B cell (primary cell): Measurements from ENCODE around the gene CPNE2. TPM values are rescaled to one million over a fixed set of nuclear protein-coding genes. Genes with fewer than 3 reads are reported as not detected.

ENCODE experiments used
- ATAC-seq: fragments of 200-7000 bp; cut with Tn5 transposase; one replicate; pipeline ENCODE4 v1.10.0; 2021; ENCODE audit warnings: low read depth, mild to moderate bottlenecking, moderate number of reproducible peaks, moderate library complexity
- CTCF ChIA-PET: fragments of 350-600 bp; sonication (Branson Sonifier 250); formaldehyde crosslinking; loops from one replicate; lab custom pipeline; 2021; ENCODE audit warnings: antibody characterized with exemption, inconsistent platforms; lab: Charles Lee
- POLR2A ChIA-PET: fragments of 350-600 bp; sonication (Branson Sonifier 250); formaldehyde crosslinking; loops from one replicate; lab custom pipeline; 2021; ENCODE audit warnings: antibody characterized with exemption; lab: Charles Lee
- DNase-seq: peaks from one replicate; pipeline ENCODE4 v3.0.0; 2013
- H2AFZ ChIP-seq: 2 replicates; pipeline ENCODE4 v1.6.1; 2012; ENCODE audit warnings: mild to moderate bottlenecking, low read depth, low read length; ENCODE audit not compliant: insufficient read depth, poor library complexity, severe bottlenecking
- H3K27ac ChIP-seq, 2 donors: 1 replicate in 1 of 2; 2 replicates in 1 of 2; pipeline ENCODE4 v1.5.1; 2012 to 2013; ENCODE audit warnings: low read length in 2 of 2, mild to moderate bottlenecking in 2 of 2, moderate library complexity in 1 of 2
- H3K27me3 ChIP-seq, 4 experiments: fragments of 200-600 bp in 1 of 4; sonication (generic) in 1 of 4; replicated peaks in 1 of 4; 1 replicate in 2 of 4; 2 replicates in 2 of 4; pipeline versions ENCODE4 v1.6.1 to v1.7.0; 2013 to 2016; ENCODE audit warnings: low read length in 3 of 4, mild to moderate bottlenecking in 2 of 4, mixed read lengths in 1 of 4, moderate library complexity in 1 of 4; ENCODE audit not compliant: insufficient read depth in 4 of 4, control insufficient read depth in 3 of 4; ENCODE audit errors: control extremely low read depth in 1 of 4
- H3K36me3 ChIP-seq, 2 experiments: replicated peaks in 1 of 2; 1 replicate in 1 of 2; 2 replicates in 1 of 2; pipeline versions ENCODE4 v1.6.1 to v1.7.1; 2013; ENCODE audit warnings: low read length in 1 of 2; ENCODE audit not compliant: insufficient read depth in 2 of 2, control insufficient read depth in 1 of 2; ENCODE audit errors: control extremely low read depth in 1 of 2, extremely low read depth in 1 of 2
- H3K4me1 ChIP-seq, 2 donors: fragments of 200-600 bp in 1 of 2; sonication (generic) in 1 of 2; 1 replicate in 1 of 2; 2 replicates in 1 of 2; pipeline versions ENCODE4 v1.5.1 to v1.6.1; 2013 to 2017; ENCODE audit warnings: low read length in 2 of 2; ENCODE audit not compliant: control insufficient read depth in 2 of 2, insufficient read depth in 2 of 2
- H3K4me2 ChIP-seq: replicated peaks from 2 replicates; pipeline ENCODE3; 2012; ENCODE audit warnings: mild to moderate bottlenecking, low read depth, low read length; ENCODE audit not compliant: poor library complexity, severe bottlenecking
- H3K4me3 ChIP-seq, 5 experiments: fragments of 200-600 bp in 1 of 5; sonication (generic) in 1 of 5; 1 replicate in 3 of 5; 2 replicates in 2 of 5; pipeline versions ENCODE4 v1.5.1 to v1.7.0; 2011 to 2016; ENCODE audit warnings: low read length in 4 of 5, mild to moderate bottlenecking in 4 of 5, low read depth in 2 of 5, control low read depth in 1 of 5, moderate library complexity in 1 of 5; ENCODE audit not compliant: insufficient read depth in 1 of 5; ENCODE audit errors: control extremely low read depth in 1 of 5, extremely low read depth in 1 of 5
- H3K79me2 ChIP-seq: fragments of 200-600 bp; sonication (generic); one replicate; pipeline ENCODE4 v1.6.0; 2016; ENCODE audit warnings: low read length; ENCODE audit not compliant: control insufficient read depth, insufficient read depth
- H3K9ac ChIP-seq: fragments of 200-600 bp; sonication (generic); 2 replicates; pipeline ENCODE4 v1.6.1; 2017; ENCODE audit warnings: mild to moderate bottlenecking, low read length, moderate library complexity
- H3K9me3 ChIP-seq, 3 donors: one replicate each; pipeline versions ENCODE4 v1.6.1 to v1.7.1; 2013; ENCODE audit warnings: low read length in 2 of 3; ENCODE audit not compliant: control insufficient read depth in 2 of 3, insufficient read depth in 1 of 3; ENCODE audit errors: control extremely low read depth in 1 of 3
- H4K20me1 ChIP-seq: 2 replicates; pipeline ENCODE4 v1.6.0; 2012; ENCODE audit warnings: mild to moderate bottlenecking, low read length; ENCODE audit not compliant: insufficient read depth, control insufficient read depth, poor library complexity, severe bottlenecking
- H3K27ac Mint-ChIP-seq: one replicate; pipeline ENCODE4 v1.8.0; 2021; ENCODE audit warnings: mixed read lengths
- H3K27me3 Mint-ChIP-seq: one replicate; pipeline ENCODE4 v1.8.0; 2021; ENCODE audit warnings: mixed read lengths
- H3K4me1 Mint-ChIP-seq: one replicate; pipeline ENCODE4 v1.8.0; 2021; ENCODE audit warnings: mixed read lengths
- H3K4me3 Mint-ChIP-seq: one replicate; pipeline ENCODE4 v1.8.0; 2021; ENCODE audit warnings: mixed read lengths
- H3K9me3 Mint-ChIP-seq: one replicate; pipeline ENCODE4 v1.8.0; 2022; ENCODE audit warnings: mixed read lengths; ENCODE audit not compliant: insufficient read depth
- EZH2 ChIP-seq: IDR thresholded peaks from 2 replicates; pipeline ENCODE4 v1.6.1; 2012; ENCODE audit warnings: borderline replicate concordance, low read depth, mild to moderate bottlenecking, moderate library complexity, low read length; ENCODE audit not compliant: insufficient read depth, poor library complexity, severe bottlenecking
- WGBS: methylation state at CpG from one replicate; pipeline ENCODE4 v1.1.5; 2013; ENCODE audit warnings: missing lambda C conversion rate; ENCODE audit not compliant: insufficient coverage; 5-methylcytosine and 5-hydroxymethylcytosine counted together
- intact Hi-C: fragments of 100-400 bp; cut with micrococcal nuclease; formaldehyde crosslinking; loops from one replicate; pipeline ENCODE4 v1.10.0; 2022
- polyA plus RNA-seq: library from polyadenylated mRNA; depleted of rRNA; stranded (reverse); fragments of >200 nt; gene quantifications from 2 replicates; pipeline ENCODE4 v1.2.3, GENCODE V29; 2012
- total RNA-seq, 2 donors: library from RNA; stranded (reverse); fragments of 120-200 nt in 1 of 2; gene quantifications; 1 replicate in 1 of 2; 2 replicates in 1 of 2; pipeline versions ENCODE4 v1.2.3 to v1.2.4, GENCODE V29; 2013 to 2022
- TF ChIP-seq, protein P1 (sequence below): fragments of 200-600 bp; IDR thresholded peaks from one replicate; pipeline ENCODE4 v1.8.0; 2022; ENCODE audit warnings: antibody characterized with exemption, mild to moderate bottlenecking

CPNE2 gene
- total and polyA plus RNA-seq, 2 donors (not counting 1 experiment from before 2014, with no cell fraction given): 1.5 to 2.9 TPM

DNA sequence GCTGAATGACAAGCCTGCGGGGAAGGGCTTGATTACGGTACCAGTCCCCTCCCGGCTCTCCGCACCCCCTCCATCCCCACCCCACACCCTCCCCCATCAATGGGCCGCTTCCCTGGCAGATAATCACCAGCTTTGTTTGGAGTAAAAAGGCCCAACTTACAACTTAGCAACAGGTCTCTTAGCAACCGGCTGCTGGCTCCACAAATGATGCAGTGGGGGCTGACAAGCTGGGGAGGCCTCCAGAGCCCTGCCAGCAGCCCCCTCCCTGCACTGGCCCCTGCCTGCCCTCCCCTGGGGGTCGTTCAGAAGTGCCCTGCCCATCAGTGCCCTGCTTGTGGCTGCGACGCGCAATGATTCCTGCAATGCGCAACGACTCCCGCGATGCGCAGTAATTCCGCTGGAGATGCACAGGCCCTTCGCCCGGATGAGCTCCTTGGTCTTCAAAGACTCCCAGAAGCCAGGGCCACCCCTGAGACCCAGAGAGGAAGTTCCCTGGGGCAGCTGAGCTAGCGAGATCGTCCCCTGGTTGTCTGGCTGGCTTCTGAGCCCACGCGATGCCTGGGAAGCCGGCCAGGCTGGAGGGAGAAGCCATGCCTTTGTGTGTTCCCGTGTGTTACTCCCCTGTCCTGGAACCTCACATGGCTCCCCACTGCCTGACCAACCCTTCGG, 23.3 kb downstream of the CPNE2 start:
- Histone ChIP-seq H3K4me2 (no peak overlapping the region), H3K4me1 (peaks cover 0 to 8% of the 10 kb centered on the region in 2 donors), H4K20me1 (no peaks in the 10 kb centered on the region), H3K9ac (no peak overlapping the region), H3K27ac (no peak overlapping the region), H3K4me3 (no peak overlapping the region), H3K9me3 (no peaks in the 10 kb centered on the region), H3K36me3 (no peaks in the 10 kb centered on the region), H2AFZ (no peak overlapping the region), H3K79me2 (no peaks in the 10 kb centered on the region), H3K27me3 (no peaks in the 10 kb centered on the region)
- ATAC-seq: no peak
- no peak overlapping the region for H3K4me3 Mint-ChIP-seq
- no peak for TF ChIP-seq EZH2
- TF ChIP-seq, protein P1, sequence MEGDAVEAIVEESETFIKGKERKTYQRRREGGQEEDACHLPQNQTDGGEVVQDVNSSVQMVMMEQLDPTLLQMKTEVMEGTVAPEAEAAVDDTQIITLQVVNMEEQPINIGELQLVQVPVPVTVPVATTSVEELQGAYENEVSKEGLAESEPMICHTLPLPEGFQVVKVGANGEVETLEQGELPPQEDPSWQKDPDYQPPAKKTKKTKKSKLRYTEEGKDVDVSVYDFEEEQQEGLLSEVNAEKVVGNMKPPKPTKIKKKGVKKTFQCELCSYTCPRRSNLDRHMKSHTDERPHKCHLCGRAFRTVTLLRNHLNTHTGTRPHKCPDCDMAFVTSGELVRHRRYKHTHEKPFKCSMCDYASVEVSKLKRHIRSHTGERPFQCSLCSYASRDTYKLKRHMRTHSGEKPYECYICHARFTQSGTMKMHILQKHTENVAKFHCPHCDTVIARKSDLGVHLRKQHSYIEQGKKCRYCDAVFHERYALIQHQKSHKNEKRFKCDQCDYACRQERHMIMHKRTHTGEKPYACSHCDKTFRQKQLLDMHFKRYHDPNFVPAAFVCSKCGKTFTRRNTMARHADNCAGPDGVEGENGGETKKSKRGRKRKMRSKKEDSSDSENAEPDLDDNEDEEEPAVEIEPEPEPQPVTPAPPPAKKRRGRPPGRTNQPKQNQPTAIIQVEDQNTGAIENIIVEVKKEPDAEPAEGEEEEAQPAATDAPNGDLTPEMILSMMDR: no peak
- intact Hi-C loops: no loop called here
- 88% methylated on average over 20 of the region's 25 CpGs for WGBS
- ChIA-PET CTCF (no interaction called here), POLR2A (no interaction called here)
- no peaks in the 10 kb centered on the region for H3K9me3 Mint-ChIP-seq
- no peaks in the 10 kb centered on the region for H3K27me3 Mint-ChIP-seq
- peaks cover 3% of the 10 kb centered on the region for H3K4me1 Mint-ChIP-seq
- no peak for DNase-seq
- H3K27ac Mint-ChIP-seq: no peak overlapping the region

DNA sequence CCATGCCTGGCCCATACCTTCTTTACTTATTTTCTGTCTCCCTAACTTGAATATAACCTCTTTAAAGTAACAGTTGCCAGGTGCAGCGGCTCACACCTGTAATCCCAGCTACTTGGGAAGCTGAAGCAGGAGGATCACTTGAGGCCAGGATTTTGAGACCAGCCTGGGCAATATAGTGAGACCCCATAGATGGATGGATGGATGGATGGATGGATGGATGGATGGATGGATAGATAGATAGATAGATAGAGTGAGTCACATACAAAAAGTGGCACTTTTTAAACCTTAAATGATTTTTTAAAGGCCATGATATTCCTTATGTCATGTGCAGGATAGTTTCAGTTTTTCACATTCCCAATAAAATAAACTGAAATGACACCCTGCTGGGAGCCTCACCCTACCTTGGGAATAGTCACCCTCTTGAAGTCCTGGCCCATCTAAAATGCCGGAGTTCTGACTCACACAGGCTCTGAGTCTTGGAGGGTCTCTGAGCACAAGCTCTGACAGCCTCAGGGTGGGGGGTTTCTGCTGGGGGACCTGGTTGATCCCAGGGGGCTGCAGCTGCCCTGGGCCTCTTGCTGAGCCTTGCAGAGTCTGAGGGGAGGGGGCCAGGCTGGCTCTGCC, 26.2 kb downstream of the CPNE2 start:
- 100% methylated on average over 1 of the region's 2 CpGs for WGBS
- Histone ChIP-seq H3K4me3 (no peak overlapping the region), H3K9me3 (no peaks in the 10 kb centered on the region), H3K4me2 (no peak overlapping the region), H3K36me3 (no peaks in the 10 kb centered on the region), H3K4me1 (peaks cover 0 to 8% of the 10 kb centered on the region in 2 donors), H3K79me2 (no peaks in the 10 kb centered on the region), H2AFZ (no peak overlapping the region), H4K20me1 (no peaks in the 10 kb centered on the region), H3K9ac (no peak overlapping the region), H3K27me3 (no peaks in the 10 kb centered on the region), H3K27ac (no peak overlapping the region)
- Mint-ChIP-seq H3K27me3 (no peaks in the 10 kb centered on the region), H3K9me3 (no peaks in the 10 kb centered on the region), H3K27ac (no peak overlapping the region), H3K4me3 (no peak overlapping the region), H3K4me1 (peaks cover 3% of the 10 kb centered on the region)
- ATAC-seq (no peak), DNase-seq (no peak)
- ChIA-PET CTCF (no interaction called here), POLR2A (no interaction called here)
- intact Hi-C loops: no loop called here
- TF ChIP-seq, protein P1: no peak
